Myocyte (in vitro differentiated cells): ENCODE results near the gene ABI3. TPM values are rescaled to one million over a fixed set of nuclear protein-coding genes. Genes with fewer than 3 reads are reported as not detected.
A peak's percentile ranks its signal among the peaks of the same experiment; 100 is the strongest.

Source experiments
- DNase-seq: peaks from one replicate; pipeline ENCODE4 v3.0.0-alpha.2; 2012; ENCODE audit warnings: low read depth
- total RNA-seq: library from RNA; depleted of rRNA; stranded (reverse); fragments of >200 nt; gene quantifications from 2 replicates; pipeline ENCODE4 v1.2.3, GENCODE V29; 2014

Gene ABI3
- total RNA-seq, 1 donor from 2014 or later, result not detected

DNA sequence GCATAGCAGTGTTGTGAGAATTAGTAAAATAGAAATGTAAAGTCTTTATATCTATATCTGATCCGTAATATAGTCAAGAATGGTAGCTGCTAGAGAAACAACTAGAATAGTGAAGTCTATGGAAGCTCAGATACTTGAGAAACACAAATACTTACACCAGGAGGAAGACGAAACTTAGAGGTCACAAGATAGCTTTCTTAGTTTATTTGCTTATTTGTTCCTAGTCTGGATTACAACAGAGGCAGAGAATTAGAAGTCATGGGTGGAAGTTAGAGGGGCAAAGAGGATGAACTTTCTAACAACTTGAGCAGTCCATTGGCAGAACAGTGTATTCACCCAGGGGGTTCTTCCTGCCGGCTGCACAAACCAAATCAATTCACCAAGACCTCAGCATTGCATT is 14.0 kb upstream of the ABI3 start:
- DNase-seq, result no peak

DNA sequence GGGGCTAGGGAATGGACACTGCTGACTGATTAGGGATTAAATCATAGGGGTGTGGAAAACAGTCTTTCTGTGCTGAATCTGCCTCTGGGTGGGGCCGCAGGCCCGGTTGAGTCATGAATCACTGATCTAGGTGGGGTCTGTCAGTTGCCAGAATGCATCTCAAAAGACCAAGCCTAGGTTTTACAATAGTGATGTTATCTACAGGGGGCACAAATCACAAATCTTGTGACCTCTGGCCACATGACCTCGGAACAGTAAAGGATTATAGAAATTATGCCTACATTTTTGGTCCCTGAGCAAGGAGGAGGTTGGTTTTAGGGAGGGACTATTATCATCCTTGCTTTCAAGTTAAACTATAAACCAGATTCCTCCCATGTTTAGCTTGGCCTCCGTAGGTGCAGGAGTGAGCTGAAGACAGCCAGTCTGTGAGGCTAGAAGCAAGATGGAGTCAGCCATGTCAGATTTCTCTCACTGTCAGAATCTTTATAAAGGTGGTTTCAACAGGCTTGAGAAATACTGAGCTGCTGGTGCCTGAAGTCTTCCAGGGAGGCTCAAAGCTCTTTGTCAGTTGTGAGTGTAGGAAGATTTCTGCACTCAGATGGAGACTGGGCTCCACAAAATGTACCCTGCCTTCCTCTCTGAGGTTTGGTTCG is 13.0 kb upstream of the ABI3 start:
- no peak for DNase-seq

- no peak for DNase-seq
These were observed 12.3 kb upstream of the ABI3 start for GRCh38 chr17:49198211-49198610.

GRCh38 chr17:49200423-49201083 is 10.0 kb upstream of the ABI3 start:
- DNase-seq, result no peak

GRCh38 chr17:49201481-49201927 is 9.0 kb upstream of the ABI3 start:
- peak; percentile 18 for DNase-seq

DNA sequence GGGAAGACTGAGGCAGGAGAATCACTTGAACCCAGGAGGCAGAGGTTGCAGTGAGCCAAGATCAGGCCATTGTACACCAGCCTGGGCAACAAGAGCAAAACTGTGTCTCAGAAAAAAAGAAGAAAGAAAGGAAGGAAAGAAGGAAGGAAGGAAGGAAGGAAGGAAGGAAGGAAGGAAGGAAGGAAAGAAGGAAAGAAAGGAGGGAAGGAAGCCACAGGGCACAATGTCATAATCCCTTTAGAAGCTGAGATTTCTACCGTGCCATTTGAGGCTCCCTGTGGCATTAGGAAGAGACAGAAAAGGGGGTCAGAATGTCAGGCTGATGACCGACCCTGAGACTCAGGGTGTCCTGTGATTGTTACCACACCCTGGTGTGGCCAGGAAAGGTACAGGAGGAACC is 6.7 kb upstream of the ABI3 start:
- no peak for DNase-seq

- DNase-seq, result peak; percentile 37
These were observed 6.0 kb upstream of the ABI3 start for GRCh38 chr17:49204516-49204915.

GRCh38 chr17:49209061-49209571 is 1.4 kb upstream of the ABI3 start:
- DNase-seq, result no peak

DNA sequence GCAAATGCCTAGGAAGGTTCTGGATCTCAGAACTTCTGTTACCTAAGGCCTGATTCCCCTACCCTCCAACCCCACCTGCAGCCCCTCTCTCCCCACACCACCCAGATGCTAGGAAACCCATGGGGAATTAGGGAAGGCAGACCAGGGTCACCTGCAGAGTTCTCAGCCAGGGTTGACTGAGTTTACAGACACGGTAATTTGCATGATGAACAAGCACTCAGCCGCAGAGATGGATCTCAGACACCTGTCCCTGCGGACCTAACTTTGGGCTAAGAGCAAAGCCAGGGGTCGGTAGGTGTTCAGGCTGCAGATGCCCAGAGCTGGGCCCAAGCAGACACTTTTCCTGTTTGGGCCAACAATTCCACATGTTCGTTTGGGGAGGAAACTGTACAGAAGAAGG is 2.9 kb downstream of the ABI3 start:
- DNase-seq, result no peak

DNA sequence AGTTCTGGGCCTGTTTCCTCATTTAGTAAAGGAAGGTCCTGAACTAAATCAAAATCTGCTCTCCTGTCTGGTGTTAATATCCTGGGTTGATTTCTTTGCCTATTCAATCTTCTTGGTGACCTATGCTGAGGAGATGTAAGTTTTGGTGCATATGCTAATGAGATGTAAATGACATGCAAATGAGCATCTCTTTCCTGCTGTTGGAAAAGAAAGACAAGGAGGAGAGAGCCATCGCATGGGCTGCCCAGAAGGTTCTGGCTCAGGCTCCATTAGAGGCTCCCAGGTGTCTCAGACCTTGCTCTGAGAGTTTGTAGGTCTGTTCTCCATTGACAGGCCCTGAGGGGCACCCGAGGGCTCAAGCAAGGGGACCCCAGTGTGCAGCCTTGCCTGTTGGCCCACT is 3.3 kb downstream of the ABI3 start:
- no peak for DNase-seq

- no peak for DNase-seq
These were observed 4.3 kb downstream of the ABI3 start for GRCh38 chr17:49214676-49215360.

DNA sequence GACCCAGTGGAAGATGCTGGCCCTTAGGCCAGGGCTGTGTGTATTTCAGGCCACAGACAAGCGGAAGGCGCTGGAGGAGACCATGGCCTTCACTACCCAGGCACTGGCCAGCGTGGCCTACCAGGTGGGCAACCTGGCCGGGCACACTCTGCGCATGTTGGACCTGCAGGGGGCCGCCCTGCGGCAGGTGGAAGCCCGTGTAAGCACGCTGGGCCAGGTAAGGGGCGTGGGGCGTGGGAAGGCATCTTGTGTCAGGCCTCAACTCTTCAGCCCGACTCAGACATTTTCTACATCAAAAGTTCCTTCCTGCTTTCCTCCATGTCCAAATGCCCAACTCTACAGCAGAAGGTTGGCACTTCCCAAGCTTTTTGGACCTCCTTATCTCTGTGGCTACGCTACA is 6.0 kb downstream of the ABI3 start:
- no peak for DNase-seq

DNA sequence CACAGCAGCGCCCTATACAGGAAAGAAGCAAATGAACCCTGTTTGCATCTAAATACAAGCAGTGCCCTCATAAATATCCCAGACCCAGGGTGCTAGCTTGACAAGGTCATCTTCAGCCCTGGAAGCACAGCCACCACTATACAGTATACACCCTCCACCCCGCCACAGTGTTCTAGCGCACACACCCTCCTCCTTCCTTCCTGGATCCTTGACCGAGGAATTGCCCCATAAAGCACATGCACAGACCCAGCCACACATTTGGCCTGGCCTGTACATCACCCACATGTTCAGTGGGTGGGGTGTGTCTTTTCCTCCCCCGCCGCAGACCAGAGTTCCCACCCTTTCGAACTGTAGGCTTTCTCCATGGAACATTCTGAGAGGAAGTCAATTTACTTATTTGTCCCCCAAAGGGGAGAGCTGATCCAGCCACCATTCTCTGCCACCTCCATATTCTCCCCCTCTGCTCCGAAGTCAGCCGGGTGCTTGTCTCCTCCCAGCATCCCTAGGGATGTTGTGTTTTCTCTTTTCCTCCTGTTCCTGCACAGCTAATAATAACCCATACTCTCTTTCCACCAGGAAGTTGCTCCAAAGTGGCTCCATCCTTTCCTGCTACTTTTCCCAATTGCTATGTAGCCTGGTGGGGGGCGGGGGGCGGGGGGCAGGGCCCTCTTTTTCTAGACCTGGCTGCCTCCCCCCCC is 6.6 kb downstream of the ABI3 start:
- DNase-seq, result no peak

- DNase-seq, result no peak
These were observed 7.3 kb downstream of the ABI3 start for GRCh38 chr17:49217651-49218413.

GRCh38 chr17:49218941-49219913 is 8.7 kb downstream of the ABI3 start:
- no peak for DNase-seq

DNA sequence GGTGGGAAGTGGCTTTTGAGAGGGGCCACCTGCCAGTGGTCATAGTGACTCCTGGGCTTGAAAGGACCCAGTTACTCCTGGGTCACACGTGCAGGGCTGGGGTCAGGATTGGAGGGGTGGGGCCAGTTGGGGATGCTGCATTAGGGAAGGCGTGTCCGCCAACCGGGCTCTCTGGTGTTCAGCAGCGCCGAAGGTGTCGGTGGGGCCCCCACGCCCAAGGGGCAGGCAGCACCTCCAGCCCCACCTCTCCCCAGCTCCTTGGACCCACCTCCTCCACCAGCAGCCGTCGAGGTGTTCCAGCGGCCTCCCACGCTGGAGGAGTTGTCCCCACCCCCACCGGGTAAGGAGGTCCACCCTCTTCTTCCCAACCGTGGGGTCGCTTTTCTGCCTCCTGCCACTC is 9.5 kb downstream of the ABI3 start:
- DNase-seq, result no peak

DNA sequence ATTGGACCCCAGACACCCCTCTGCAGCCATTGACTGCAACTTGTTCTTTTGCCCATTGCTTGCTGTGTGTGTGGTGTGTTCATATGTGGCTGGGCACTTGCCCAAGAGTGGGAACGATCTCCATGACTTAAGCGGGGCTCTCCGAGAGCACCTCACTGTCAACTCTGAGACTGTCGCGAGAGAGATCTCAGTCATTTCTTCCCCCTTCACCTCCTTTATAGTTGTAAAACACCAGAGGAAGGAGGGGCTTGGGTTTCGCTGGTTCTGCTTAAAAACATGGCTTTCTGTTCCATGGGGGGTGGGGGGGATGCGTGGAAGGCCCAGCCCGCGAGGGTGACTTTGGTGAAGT is 12.6 kb downstream of the ABI3 start:
- no peak for DNase-seq

DNA sequence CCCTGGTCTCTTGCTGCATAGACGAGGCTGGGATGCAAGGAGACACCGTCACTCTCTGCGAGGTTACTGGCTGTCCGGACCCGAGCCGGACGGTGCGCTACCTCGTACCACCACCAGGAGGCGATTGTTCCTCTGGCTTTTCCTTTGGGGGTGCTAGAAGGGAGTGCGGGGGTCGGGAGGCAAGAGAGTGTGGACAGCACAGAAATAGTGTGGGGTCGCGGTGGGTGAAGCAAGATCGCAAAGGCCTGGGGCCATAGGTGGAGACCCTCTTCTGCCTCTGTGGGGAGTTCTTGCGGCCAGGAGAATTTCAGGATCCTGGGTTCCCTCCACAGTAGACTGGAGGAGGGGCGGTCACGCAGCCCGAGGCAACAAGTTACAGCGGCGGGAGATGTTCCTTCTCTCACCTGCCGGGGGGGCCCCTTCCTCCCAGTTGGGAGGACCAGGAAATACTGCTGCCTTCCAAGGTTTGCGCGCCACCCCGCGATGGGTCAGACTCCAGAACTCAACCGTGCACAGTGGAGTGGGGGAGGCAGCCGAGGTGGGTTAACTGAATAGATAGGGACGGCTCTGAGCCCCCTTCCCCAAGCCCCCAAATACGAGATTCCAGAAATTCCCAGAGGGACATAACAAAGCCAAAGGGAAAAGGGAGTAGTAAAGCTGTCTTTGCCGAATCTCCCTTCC is 13.2 kb downstream of the ABI3 start:
- DNase-seq, result peak; percentile 40
